ENCODE data around the gene NPLOC4.
A peak's percentile ranks its signal among the peaks of the same experiment; 100 is the strongest.

The NPLOC4 gene

GRCh38 chr17:81558941-81559806, 77.7 kb downstream of the NPLOC4 start:
- Histone ChIP-seq H3K9me3 (ENCODE audit: control insufficient read depth, insufficient read depth, low read depth, low read length) (no peaks in the 10 kb centered on the region), H3K36me3 (ENCODE audit: control insufficient read depth in 2 of 2, insufficient read depth in 1 of 2, low read length in 2 of 2) (peaks cover 49 to 80% of the 10 kb centered on the region in 2 experiments), H3K4me1 (ENCODE audit: control insufficient read depth, insufficient read depth, low read length) (peaks cover 3% of the 10 kb centered on the region), H3K27ac (ENCODE audit: extremely low read depth, low read depth, low read length) (no peak overlapping the region), H3K4me3 (ENCODE audit: low read depth, low read length) (no peak overlapping the region)
- ChIA-PET POLR2A (interaction anchor here (0.6 to 4.0 kb wide), 4 partner anchors 7 to 462 kb away, joined by 3 to 16 read pairs (median 4); no protein-coding TSS in a partner anchor), CTCF (interaction anchor here (0.6 to 1.6 kb wide), 2 partner anchors 25 to 42 kb away, joined by 4 to 5 read pairs; no protein-coding TSS in a partner anchor)
- TF ChIP-seq CTCF (tag by site-specific recombination; IDR thresholded peaks at IDR 0.05), result peak; percentile 86
- no peak for TF ChIP-seq ZSCAN5A (tag by site-specific recombination; IDR thresholded peaks at IDR 0.05)
- TF ChIP-seq ZNF311 (tag by site-specific recombination; IDR thresholded peaks at IDR 0.05; ENCODE audit: borderline replicate concordance), result no peak
- no peak for TF ChIP-seq ZNF274 (IDR thresholded peaks at IDR 0.05; ENCODE audit: low read length)
- no peak for TF ChIP-seq ZNF274 (tag by site-specific recombination; IDR thresholded peaks at IDR 0.05; ENCODE audit: borderline replicate concordance)
- TF ChIP-seq EGR2 (tag by site-specific recombination; IDR thresholded peaks at IDR 0.05; ENCODE audit: low read depth), result peak; percentile 93
- TF ChIP-seq ZNF791 (tag by site-specific recombination; IDR thresholded peaks at IDR 0.05), result no peak
- no peak for TF ChIP-seq ZBTB48 (tag by site-specific recombination; IDR thresholded peaks at IDR 0.05)
- no peak for TF ChIP-seq ZNF202 (tag by site-specific recombination; IDR thresholded peaks at IDR 0.05; ENCODE audit: borderline replicate concordance)
- peak; percentile 69 for TF ChIP-seq ZIC2 (tag by site-specific recombination; IDR thresholded peaks at IDR 0.05)
- no peak for TF ChIP-seq SP2 (tag by site-specific recombination; IDR thresholded peaks at IDR 0.05)
- TF ChIP-seq ZFHX2 (tag by site-specific recombination; conservative IDR thresholded peaks at IDR 0.05), result peak; percentile 96
- no peak for TF ChIP-seq ZNF362 (tag by site-specific recombination; IDR thresholded peaks at IDR 0.05)
- TF ChIP-seq ZNF560 (tag by site-specific recombination; IDR thresholded peaks at IDR 0.05; ENCODE audit: borderline replicate concordance), result no peak

GRCh38 chr17:81558115-81558468, 78.8 kb downstream of the NPLOC4 start:
- no peak overlapping the region for H3K4me3 ChIP-seq (ENCODE audit: low read depth, low read length)
- H3K9me3 ChIP-seq (ENCODE audit: control insufficient read depth, insufficient read depth, low read depth, low read length), result no peaks in the 10 kb centered on the region
- H3K36me3 ChIP-seq (ENCODE audit: control insufficient read depth in 2 of 2, insufficient read depth in 1 of 2, low read length in 2 of 2), result peaks cover 38 to 70% of the 10 kb centered on the region in 2 experiments
- H3K4me1 ChIP-seq (ENCODE audit: control insufficient read depth, insufficient read depth, low read length), result peaks cover 12% of the 10 kb centered on the region
- H3K27ac ChIP-seq (ENCODE audit: extremely low read depth, low read depth, low read length), result no peak overlapping the region
- POLR2A ChIA-PET, result interaction anchor here (0.8 to 4.0 kb wide), 2 partner anchors 8 to 161 kb away, joined by 3 to 16 read pairs; no protein-coding TSS in a partner anchor
- CTCF ChIA-PET, result interaction anchor here (1.2 to 2.9 kb wide), 4 partner anchors 8 to 43 kb away, joined by 3 to 19 read pairs (median 5); no protein-coding TSS in a partner anchor
- no peak for TF ChIP-seq ZNF266 (tag by site-specific recombination; IDR thresholded peaks at IDR 0.05; ENCODE audit: low read depth)
- no peak for TF ChIP-seq ZNF169 (tag by site-specific recombination; IDR thresholded peaks at IDR 0.05)
- no peak for TF ChIP-seq CTCF (tag by site-specific recombination; IDR thresholded peaks at IDR 0.05)
- TF ChIP-seq HIC1 (tag by site-specific recombination; IDR thresholded peaks at IDR 0.05), result no peak
- TF ChIP-seq ZNF488 (tag by site-specific recombination; IDR thresholded peaks at IDR 0.05), result no peak
- no peak for TF ChIP-seq ZNF658 (tag by site-specific recombination; IDR thresholded peaks at IDR 0.05)
- TF ChIP-seq RBAK (tag by site-specific recombination; IDR thresholded peaks at IDR 0.05), result no peak

Data from HEK293 (cell line).